Fibroblast of skin of scalp (primary cell): ENCODE results near the gene CLASRP.
A peak's percentile ranks its signal among the peaks of the same experiment; 100 is the strongest.

ENCODE experiments used
- DNase-seq: peaks from one replicate; pipeline ENCODE4 v3.0.0-alpha.2; 2013

Gene CLASRP

DNA sequence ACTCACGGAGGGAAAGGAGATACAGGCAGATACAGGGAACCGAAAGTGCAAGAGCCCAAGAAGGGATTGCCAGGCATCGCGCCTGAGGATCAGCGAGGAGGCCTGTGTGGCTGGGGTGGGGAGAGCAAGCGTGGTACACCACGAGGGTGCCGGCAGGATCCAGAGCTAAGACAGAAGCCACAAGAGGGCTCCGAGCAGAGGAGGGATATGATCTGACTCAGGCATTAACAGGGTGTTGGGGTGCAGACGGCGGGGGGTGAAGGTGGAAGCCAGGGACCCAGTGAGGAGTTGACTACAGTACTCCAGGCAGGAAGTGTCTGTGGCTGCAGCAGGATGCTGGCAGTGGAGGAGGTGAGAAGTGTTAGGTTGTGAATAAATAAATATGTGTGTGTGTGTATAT lies 48.7 kb downstream of the CLASRP start:
- DNase-seq, result no peak

DNA sequence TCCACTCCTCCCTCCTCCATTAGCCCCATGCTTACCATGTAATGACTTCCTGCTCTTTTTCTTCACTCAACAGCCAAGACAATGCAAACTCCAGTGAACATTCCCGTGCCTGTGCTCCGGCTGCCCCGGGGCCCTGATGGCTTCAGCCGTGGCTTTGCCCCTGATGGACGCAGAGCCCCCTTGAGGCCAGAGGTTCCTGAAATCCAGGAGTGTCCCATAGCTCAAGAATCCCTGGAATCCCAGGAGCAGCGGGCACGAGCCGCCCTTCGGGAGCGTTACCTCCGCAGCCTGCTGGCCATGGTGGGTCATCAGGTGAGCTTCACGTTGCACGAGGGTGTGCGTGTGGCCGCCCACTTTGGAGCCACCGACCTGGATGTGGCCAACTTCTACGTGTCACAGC lies 51.2 kb downstream of the CLASRP start:
- no peak for DNase-seq

DNA sequence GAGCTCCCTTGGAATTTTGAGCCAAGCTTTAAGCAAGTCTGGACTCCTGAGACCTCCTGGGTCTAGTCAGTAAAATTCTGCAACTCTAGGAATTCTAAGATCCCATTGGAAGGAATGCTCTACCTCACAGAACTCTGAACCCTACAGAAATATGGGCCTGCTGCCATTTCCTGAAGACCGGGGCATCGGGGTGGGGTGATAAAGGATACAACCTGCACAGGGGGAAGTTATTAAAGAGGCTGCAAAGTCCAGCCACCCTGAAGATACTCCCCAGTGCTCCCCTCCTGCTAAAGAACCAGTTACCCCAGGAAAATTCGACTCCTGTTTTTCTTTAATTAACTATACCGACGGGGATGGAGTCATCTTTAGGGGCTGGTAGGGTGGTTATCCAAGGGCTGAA lies 51.8 kb downstream of the CLASRP start:
- DNase-seq, result no peak

DNA sequence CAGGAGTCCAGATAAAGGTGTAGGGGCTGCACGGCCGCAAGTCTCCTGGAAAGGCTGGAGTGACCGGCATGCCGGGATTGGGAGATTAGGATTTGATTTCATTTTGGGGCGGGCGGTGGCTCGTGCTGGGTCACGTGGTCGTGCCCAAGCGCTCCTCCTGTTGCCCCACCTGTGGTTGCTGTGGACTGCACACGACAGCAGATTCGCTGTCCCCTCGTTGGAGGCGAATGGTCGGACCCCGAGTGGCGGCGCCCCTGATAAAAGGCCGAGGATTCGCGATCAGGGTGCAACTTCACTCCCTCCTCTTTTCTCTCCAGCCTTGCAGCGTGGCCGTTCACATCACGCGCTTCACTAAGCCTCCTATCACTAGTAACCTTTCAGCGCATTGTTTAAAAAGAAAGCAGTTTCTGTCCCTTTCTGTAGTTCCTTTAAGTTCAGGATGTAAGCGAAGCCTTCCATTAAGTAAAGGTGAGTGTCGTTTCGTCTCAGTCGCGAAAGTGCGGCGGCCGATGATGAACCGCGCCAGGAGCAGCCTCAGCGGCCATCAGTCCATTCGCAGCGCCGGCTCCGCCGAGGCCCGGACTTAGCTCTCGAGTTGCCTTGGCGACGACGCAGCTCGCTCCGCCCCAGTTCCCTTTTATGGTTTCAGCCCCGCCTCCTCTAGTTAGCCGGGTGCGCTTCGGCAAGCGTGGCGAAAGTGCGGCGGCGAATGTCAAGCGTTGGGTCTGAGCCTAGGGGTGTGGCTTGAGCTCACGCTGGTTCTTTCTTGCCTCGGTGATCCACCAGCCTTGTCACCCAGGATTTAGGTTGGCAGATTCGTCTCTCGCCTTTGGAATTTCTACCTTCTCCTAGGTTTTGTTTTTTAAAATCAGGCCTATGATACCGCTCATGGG lies 52.4 kb downstream of the CLASRP start:
- DNase-seq, result peak; percentile 99

DNA sequence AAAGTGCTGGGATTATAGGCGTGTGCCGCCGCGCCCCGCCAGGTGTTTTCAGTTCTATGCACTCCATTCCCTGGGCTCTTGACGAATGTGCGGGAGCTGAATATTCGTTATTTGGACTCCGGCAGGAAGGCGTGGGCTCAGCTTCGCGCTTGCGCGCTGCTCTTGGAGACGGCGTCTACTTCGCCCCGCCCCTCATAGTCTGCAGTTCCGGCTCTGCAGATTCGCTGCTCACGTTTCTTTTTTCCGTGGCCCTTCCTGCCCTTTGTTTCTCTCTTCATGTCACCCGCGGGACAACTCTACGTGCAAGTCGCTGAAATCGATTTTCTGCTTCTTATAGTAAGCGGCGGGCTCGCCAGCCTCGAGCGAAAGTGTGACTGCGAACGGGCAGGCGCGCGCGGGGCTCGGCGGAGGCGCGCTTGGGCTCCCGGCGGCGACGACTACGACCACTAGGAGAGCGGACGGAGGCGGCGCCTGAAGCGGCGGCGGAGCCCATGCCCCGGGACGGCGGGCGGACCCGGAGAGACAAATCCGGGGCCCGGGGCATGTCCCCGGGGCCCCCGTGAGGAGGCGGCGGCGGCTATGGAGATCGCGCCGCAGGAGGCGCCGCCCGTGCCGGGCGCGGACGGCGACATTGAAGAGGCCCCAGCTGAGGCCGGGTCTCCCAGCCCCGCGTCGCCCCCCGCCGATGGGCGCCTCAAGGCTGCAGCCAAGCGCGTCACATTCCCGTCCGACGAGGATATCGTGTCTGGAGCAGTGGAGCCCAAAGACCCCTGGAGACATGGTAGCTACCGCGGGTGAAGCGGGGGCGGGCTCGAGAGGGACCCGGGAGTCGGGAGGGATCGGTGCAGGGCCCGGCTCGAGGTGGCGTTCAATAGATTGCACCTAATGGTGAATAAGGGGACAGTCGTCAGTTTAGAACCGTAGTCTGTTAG lies 54.2 kb downstream of the CLASRP start, which contains the start of gene PPP1R37:
PPP1R37 (plus strand) TSS at position 433 of the 932 bp plus-strand sequence; CDS start at position 580, 147 bp downstream.
- DNase-seq, result peak; percentile 98

DNA sequence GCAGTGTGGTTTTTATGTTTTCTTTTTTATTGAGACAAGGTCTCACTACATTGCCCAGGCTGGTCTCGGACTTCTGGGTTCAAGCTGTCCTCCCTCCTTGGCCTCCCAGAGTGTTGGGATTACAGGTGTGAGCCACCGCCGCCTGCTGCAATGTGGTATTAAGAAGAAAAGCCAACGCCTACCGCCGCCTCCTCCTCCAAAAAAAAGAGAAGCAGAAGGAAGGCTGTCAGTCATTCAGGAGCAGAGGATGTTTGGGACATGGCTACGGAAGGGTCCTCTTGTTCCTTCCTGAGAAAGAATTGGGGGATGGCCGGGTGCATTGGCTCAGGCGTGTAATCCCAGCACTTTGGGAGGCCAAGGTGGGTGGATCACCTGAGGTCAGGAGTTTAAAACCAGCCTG lies 55.3 kb downstream of the CLASRP start:
- no peak for DNase-seq

DNA sequence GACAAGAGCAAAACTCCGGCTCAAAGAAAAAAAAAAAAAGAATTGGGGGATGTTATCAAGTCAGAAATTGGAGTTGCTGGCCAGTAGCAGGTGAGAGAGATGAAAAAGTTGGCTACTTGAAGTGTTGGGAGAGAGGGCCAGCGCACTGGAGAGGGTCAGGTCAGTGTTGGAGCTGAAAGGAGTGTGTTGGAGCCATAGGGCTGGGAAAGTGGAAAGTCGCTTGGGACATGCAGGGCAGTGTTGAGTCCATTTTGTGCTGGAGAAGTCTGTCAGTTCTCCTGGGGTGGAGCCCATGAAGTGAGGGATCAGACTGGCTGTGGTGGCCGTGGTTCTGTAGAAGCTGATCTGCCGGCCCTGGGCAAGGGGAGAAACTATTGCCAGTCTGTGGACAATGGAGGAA lies 55.9 kb downstream of the CLASRP start:
- DNase-seq, result no peak

DNA sequence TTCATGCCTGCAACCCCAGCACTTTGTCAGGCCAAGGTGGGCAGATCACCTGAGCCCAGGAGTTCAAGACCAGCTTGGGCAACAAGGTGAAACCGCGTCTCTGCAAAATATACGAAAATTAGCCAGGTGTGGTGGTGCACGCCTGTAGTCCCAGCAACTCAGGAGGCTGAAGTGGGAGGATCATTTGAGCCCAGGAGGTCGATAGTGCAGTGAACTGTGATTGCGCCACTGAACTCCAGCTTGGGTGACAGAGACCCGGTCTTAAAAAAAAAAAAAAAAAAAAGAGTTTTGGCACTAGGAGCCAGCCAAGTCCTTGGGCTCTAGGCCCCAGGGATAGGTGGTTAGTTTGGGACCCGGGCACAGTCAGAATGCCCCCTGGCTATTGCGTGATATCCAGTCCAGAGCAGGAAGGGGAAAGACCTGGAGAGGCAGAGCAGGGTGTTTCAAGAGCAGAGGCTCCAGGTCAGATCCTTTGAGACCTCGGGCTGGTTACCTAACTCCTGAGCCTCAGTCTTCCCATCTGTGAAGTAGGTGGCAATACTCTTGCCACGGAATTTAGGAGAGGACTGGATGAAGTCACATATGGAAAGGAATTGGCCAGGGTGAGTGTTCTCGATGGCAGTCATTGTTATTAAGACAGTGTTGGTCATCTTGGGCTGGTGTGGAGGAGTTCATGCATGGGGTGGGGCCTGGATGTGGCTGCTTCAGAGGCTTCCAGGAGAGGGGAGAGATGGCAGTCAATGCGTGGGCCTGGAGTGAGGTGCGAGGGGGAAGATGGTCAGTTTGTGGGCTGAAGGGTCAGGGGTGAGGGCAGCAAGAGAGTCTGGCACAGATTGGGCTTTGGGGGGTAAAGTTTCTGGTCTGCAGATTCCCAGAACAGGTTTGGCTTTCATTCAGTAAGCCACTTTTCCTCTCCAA lies 56.9 kb downstream of the CLASRP start:
- no peak for DNase-seq

DNA sequence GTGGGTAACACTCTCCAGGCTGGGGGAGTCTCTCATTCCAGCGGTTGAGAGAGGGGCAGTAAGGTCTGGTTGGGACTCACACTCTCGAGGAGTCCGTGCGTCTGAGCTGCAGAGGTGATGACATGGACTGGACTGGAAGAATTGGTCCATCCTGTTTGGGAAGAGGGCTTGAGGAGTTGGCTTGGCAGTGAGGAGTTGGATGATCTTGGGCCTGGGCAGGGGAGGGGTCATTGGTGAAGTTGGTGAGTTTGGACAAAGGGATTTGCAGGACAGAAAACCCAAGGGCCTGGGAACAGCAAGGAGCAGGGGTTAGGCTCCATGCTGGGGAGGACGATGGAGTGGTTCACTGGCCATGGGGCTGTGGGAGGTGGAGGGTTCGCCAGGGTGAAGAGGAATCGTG lies 57.9 kb downstream of the CLASRP start:
- DNase-seq, result no peak

DNA sequence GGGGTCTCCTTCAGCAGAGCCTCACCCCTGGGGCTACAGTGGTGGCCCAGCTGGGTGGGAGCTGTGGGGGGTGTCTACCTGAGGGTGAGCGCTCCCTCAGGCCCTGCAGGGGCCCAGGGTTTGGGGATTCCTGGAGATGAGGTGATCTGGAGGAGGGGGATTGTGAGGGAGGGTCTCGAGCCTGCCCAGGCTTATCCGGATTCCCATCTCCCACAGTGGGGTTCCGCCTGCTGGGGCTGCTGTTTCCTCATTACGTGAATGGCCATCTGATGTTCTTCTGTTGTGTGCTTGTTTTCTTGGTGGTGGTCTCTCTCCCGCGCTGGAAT lies 58.6 kb downstream of the CLASRP start:
- no peak for DNase-seq

DNA sequence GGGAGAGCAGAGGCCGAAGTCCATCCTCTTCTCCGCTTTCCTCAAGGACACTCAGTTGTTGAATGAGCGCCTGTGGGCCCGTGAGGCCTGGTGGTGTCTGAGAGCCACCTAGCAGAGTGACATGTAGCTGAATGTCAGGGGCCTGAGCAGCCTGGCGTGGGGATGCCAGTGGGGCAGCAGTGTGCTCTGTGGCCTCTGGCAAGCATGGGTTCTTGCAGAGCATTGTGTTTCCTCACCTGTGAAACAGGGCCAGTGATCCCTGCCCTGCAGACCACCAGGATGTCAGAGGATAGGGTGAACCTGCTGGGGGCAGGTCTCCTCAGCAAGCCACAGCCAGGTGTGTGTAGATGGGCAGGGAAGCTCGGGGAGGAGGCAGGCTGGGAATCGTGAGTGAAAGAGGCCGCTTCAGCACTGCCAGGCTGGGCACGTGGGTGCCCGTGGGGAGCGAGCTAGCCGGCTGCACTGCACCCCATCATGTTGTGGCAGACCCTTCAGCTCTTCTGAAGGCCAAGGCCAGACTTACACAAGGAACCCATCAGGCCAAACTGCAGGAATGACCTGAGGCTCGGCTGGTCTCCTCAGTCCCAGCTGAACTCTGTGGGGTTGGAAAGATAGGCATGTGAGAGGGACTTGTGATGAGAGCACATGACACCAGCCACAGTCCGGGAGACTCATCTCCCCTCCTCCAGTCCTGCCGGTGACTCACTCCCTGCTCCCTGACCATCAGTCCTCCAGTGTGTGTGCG lies 59.1 kb downstream of the CLASRP start:
- DNase-seq, result peak; percentile 89

DNA sequence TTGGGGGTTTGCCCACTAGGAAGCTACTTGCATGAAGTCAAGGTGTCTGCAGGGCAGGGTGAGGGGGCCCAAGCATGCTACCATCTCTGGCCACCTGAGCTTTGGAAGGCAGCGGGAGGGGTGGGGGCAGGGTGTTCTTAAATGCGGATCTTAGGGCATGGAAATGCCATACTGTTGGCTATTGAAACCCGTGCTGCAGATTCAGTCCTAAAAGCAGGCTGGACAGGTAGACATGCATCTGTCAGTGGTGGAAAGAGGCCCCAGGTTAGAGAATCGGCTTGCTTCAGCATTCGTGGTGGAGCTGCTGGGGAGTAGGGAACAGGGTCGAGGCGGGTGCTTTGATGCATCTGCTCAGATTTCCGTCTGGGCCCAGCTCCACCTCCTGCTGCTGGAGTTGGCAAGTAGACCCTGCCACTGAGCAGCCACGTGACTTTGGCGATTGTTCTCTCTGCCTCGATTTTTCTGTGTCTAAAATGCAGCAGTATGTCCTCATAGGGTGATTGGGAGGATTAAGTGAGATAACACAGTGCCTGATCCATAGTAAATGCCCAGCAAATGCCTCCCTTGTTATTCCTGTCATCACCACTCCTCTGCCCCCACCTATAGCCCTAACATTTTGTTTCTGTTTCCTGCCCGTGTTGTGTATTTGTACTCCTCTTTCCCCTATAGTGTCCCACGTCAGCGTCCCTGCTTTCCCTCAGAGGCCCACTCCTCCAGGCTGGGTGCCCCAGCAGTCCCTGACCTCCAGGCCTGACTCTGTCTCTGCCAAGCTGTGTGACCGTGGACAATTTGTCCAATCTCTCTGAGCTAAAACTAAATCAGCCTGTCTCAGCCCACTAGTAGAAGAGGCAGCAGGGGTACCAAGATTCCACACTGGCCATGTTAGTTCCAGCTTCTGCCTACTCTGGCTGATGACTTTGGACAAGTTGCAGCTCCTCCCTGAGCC lies 59.9 kb downstream of the CLASRP start:
- DNase-seq, result no peak

DNA sequence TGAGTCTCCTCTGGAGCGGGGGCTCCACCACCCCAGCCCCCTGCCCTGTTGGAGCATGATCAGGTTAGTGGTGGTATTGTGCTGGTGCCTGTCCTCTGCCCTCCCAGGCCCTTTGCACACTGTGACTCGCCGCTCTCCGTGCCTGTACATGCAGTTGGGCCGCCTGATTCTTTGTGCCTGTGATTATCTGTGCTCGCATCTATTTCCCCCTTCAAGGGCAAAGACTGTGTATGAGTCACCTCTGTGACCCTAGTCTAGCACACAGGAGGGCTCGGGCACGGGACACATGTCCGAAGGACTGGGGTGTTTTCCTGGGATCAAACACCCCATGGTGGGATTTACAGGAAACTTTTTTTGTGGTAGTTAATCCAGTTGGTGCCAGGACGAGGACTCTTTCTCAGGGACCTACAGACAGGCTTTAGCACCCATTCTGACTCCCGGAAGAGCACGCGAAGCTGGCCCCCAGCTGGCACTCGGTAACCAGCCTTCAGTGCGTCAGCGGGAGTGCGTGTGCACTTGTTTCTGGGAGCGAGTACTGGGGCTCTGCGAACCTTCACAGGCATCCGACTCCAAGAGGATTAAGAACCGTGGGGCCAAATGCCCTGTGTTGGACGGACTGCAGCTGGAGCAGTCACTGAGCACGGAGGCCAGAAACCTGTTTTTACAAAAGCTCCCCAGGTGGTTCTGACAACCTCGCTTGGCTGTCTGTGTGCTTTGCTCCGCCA lies 60.8 kb downstream of the CLASRP start:
- DNase-seq, result no peak

DNA sequence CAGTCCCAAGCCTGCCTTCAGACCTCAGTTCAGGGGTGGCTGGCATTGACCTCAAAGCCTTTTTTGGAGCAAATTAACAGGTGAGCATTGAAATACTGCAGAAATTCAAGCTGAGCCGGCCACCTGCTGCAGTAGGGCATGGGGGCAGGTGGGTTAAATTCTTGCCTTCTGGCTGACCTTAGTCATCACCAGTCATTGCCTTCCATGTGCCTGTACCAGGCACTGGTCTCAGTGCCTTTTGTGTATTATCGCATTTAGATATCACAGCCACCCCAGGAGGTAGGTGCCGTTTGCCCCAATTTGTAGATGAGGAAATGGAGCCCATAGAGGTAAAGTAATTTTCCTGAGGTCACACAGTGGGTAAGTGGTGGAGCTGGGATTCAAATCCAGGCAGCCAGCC lies 61.4 kb downstream of the CLASRP start:
- no peak for DNase-seq

DNA sequence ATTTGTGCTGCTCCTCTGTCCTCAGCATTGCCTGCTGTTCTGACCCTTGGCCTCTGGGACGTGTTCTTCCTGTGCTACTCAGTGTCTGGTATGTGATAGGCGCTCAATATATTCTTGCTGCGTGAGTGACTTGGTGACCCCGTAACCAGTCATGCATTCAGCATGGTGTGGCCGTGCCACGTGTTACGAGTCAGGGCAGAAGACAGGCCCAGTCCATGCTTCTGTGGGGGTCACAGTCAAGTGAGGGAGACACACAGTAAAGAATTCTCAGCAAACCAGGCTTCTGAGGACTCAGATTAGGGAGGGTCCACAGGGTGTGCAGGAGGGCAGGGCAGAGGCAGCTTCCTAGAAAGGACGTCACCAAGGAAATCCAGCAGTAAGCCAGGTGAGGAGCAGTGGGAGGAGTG lies 62.0 kb downstream of the CLASRP start:
- DNase-seq, result no peak

DNA sequence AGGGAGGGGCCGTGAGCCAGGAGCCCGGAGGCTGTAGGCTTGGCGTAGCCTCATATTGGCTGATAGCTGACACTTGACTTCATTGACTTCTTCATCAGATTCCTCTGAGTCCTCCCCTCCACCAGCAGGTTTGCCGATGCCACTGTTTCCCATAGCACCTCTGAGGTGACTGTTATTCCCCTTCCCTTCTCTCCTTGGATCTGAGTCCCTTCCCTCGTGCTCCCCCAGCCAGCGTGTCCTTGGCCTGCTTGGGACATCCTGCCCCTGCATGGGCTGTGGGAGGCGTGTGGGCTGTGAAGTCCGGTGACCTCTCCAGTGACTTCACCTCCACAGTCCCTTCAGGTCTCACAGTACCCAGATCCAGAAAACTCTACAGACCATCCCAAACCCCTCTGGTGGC lies 63.0 kb downstream of the CLASRP start:
- DNase-seq, result no peak

DNA sequence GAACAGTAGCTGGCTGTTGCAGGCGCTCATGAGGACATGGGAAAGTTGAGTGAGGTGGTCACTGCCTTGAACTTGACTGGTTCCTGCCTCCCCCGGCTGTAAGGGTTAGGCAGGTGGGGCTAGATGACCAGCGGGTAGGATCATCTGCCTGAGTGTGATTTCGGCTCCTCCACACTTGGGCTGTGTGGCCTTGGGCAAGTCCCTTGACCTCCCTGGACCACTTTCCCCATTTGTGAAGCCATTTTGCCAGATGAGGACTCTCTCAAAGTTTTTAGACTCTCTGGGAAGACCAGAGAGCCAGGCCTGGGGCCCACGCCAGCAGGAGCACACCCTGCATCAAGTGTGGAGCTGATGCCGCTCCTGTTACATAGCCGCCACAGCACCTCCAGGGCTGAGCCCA lies 63.6 kb downstream of the CLASRP start:
- no peak for DNase-seq

DNA sequence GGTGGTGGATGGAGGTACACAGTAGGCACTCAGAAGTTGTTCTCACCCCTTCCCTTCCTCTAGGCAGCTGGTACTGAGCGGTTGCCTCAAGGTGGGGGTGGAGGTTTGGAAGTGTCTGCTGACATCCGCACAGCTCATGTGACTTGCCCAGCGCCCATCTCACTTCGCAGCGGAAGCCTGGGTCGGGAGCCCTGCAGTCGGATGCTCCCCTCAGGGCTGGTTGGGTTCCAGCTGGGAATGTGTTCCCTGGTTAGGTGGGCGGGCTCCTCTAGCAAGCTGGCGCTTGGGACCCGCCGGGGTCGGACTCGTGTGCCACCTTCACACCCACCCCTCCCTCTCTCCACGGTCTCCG lies 64.3 kb downstream of the CLASRP start:
- DNase-seq, result no peak

DNA sequence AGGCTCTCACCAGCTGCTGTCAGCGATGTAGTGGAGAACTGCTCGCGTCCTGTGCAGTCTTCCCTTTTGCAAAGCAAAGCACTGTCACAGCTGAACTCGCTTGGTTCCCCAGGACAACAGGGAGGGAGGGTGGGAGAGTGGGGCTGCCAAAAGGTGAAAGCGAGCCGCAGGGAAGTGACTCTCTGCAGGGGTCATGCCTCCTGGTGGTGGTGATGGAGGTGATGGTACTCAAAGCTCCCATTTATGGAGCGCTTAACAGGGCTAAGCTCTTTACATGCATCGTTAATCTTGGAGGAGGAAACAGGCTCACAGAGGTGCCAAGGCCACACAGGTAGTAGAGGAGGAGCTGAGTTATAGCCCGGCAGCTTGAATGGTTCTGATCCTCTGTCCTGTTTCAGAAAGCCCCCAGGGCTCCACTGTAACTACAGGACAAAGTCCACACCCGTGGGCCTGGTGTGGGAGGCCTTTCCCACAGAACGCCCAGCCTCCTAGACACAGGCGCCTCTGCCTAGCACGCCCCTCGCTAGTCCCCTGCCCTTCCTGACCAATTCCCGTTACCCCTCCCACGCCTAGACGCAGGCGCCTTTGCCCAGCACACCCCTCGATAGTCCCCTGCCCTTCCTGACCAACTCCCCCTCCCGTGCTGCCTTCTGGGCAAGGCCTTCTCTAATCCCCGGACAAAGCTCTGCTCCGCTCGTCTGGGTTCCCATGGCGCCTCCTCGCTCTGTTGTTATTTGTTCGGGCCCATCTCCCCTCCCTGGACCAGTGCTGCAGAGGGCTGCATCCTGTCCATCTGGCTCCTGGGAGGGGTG lies 64.9 kb downstream of the CLASRP start:
- DNase-seq, result no peak
